Posterior vena cava (tissue), 2 donors: ENCODE data around the gene ARHGDIB. TPM values are rescaled to one million over a fixed set of nuclear protein-coding genes. Genes with fewer than 3 reads are reported as not detected.

Experiments used
- DNase-seq: peaks from one replicate; pipeline ENCODE4 v3.0.0-alpha.2; 2020; ENCODE audit warnings: low spot score
- intact Hi-C, 2 donors: fragments of 100-400 bp; cut with DNase I; formaldehyde crosslinking; loops; one replicate each; pipeline versions ENCODE4 v1.14.1 to v1.14.2; 2022 to 2023
- long read RNA-seq, 2 donors: library from polyadenylated mRNA; unstranded; transcript quantifications; one replicate each; pipeline ENCODE4 v2.0.0, GENCODE V29; 2020 to 2021
- total RNA-seq, 2 donors: library from RNA; stranded (reverse); fragmentation: NEBNext Ultra II Directional; extraction: Animal tissue kit (Norgen Biotek cat#: 25700); gene quantifications; one replicate each; pipeline ENCODE4 v1.2.1, GENCODE V29; 2021
- donor health status: DM: yes; HTN: yes; CAD: no.
- donor health status: DM: yes; HTN: yes; CAD: no.

The ARHGDIB gene
- 100 to 1,000 TPM in 1 of 2 donors, 10 to 100 TPM in 1; 96.6 to 157 TPM for total RNA-seq
- long read RNA-seq, donor 1, transcript ARHGDIB-201 (6 exons, 1,256 nt) = major isoform, 22 of 23 reads
- long read RNA-seq, donor 1, partial matches to known transcripts = 0 of 23 reads
- long read RNA-seq, donor 1, other reads (novel, unspliced or antisense) = 0 of 23 reads
- long read RNA-seq, donor 2, transcript ARHGDIB-201 (6 exons, 1,256 nt) = major isoform, 89 of 100 reads
- long read RNA-seq, donor 2, partial matches to known transcripts = 10 of 100 reads
- long read RNA-seq, donor 2, other reads (novel, unspliced or antisense) = 0 of 100 reads

DNA sequence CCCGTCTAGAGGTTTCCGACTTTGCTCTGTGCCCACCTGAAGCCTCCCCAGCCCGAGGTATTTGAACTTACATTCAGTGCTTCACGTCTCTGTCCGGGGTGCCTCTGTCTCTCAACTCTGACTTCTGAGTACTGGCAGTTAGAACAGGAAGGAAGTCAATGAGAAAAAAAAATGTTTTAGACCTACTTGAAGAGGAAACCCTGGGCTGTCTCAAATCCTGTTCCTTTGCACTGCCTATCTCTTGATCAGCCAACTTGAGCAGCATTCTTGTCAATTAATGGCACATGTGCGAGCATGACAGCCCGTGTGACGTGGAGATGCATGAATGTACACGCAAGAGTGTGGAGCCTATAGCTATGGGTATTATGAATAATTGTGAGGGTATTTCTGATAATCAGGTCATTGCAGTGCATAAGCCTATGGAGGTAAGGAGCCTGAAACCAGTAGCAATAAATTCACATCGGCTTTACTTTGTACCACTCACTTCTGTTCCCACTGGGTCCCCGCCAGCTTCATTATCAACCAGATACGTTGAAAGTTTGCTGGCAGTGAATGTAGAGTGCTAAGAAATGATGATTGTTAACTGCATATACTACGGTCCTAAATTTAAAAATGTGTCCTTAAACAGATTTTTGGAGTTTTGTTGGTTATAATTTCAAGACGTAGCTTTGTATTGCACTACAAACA is at the start of gene ARHGDIB:
Gene ARHGDIB, minus strand, starts transcription at position 136 of the 687 bp plus-strand sequence. CDS start 10,889 bp downstream, outside the sequence.
- no peak for DNase-seq
- intact Hi-C loops = no loop called here

DNA sequence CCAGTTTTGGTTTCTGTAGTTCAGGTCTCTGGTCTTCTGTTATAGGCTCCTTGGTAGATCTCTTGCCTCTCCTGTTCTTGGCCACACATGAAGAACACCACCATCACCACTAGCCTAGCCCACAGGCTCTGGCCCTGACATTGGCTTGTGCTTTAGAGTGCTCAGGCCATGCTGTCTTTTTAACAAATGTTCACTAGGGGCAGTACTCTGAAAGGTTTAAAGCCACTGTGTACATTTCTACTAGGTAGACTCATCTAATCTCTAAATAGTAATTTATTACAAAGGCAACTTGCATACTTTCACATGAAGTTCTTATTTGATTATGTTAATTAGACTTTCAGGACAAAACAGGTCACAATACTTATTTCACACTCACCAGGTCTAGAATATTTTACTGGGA is 49.8 kb upstream of the ARHGDIB start:
- intact Hi-C loops = no loop called here
- DNase-seq = no peak

DNA sequence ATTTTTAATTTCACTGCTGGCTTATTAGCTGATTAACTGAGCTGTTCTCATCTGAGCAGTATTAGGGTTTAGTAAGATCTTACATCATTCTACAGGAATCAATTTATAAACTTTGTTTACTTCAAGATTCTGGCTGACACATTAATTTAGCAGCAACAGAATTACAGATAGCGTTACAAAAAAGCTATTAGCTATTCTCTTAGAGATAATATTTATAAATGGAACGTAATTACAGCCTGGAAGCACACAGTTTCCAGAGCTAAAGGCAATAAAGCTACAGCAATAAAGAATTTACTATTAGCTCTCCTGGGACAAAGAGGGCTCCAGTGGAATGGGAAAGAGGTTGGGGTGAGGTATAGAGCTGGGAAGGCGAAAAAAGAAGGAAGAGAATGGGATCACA is 46.1 kb upstream of the ARHGDIB start:
- no peak for DNase-seq
- intact Hi-C loops = loop anchor here in 1 of 2 donors (10.0 kb wide), 1 partner anchor 217 kb away; the partner anchor contains the start of gene RERG

DNA sequence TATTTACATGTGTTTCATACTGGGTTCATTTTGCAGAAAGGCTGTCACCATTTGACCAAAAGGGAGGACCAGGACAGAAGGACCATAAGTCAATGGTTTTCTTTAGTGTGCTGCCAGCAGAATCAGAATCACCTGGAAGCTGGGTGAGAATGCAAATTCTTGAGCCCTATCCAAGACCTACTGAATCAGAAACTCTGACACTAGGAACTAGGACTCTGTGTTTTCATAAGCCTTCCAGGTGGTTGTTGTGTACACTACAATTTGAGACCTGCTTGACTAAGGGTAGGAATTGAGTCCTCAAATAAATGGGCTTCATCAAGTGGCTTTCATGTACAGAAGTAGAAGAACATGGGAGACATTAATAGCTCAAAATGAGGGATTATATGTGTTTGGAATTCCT is 43.7 kb upstream of the ARHGDIB start:
- no peak for DNase-seq
- intact Hi-C loops = loop anchor here in 1 of 2 donors (10.0 kb wide), 1 partner anchor 220 kb away; the partner anchor contains the start of gene RERG

DNA sequence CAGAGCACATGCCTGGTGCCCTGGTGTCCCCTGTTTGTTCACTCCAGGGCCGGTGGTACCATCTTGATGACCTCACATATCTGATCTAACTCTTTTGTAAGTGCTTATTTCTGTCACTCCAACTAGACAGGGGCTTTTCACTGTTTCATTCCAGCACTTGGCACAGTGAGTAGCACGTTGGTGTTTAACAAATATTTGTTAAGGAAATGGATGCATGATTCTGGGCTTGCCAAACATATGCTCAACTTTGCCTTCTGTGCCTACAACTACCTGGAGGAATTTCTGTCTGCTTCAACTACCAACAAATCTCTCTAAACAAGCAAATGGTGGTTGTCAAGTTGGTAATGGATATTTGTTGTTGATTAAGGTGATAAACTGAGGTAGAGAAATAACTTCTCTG is 43.0 kb upstream of the ARHGDIB start:
- intact Hi-C loops = loop anchor here in 1 of 2 donors (10.0 kb wide), 1 partner anchor 220 kb away; the partner anchor contains the start of gene RERG
- no peak for DNase-seq

DNA sequence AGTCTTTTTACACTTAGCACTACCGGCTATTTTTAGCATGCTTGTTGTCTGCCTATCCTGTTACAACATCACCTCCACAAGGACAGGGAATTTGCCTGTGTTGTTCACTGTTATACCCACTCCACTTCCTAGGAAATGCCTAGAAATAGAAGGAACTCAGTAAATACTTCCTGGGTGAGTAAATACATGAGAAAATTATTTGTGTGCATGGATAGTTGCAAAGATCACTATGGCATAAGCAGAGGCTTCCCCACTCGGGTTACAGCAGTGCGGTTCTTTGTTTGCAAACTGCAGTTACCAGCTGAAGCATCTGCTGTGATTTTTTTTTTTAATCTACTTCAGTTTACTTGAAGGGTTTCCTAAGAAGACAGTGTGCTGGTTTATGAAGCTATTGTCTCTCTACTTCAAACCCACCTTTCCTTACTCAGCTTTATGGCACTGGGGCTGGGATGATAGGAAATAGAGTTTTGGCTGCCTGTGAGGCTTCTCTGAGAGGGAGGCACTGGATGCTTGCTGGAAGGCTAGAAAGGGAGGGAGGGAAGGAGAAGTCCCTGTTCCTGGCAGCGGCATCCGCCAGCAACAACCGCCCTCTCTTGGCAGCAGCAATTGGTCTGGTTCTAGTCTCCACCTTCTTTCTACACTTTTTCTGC is 40.5 kb upstream of the ARHGDIB start:
- intact Hi-C loops = loop anchor here in 1 of 2 donors (10.0 kb wide), 1 partner anchor 223 kb away; the partner anchor contains the start of gene RERG

DNA sequence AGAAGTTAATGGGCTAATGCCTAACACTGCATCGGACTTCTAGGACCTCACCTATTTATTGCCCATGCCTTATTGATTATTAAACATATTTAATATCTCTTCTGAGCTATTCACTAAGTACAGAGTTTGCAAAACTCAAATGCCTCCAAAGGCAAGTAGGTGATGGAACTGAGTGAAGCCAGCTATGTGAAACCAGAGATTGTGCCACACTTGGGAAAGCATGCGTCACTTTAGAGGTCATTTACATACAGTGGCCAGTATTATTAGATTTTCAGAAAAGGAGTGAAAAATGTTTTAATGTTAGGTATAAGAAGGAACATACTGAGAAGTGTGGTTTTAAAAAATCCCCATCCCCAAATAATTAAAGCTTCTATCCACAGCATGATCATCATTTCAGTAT is 39.2 kb upstream of the ARHGDIB start:
- intact Hi-C loops = loop anchor here in 1 of 2 donors (10.0 kb wide), 1 partner anchor 224 kb away; the partner anchor contains the start of gene RERG
- DNase-seq = no peak

More for the DNA sequence above, 40.5 kb upstream of the ARHGDIB start:
- DNase-seq = peak; percentile 87

DNA sequence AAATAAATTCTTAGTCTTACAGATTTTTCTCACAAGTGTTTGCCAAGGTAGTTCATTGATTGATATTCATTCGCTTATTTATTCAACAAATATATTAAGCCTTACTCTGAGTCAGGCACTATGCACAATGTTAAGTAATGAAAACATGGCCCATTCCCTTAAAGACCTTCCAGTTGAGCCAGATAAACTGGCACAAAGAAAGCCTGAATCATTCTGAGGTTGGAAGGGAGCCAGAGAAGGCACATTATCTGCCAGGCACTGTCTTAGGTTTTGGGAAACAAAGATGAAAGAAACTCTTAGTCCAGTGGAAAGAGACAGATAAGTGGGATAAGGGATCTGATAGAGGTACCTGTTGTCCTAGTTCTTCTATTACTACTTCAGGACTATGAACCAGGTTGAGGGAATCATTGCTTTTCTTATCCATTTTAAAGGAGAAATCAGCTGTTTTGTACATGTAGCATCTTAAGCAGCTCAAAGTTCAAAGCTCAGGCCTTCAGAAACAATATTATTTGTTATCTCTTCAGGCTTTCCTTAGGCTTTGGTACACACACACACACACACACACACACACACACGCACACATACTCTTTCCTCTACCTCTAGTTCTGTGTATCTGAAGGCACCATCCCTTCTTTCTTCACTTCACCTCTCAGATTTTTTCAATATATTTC is 38.4 kb upstream of the ARHGDIB start:
- DNase-seq = no peak
- intact Hi-C loops = loop anchor here (5.0 to 10.0 kb wide), 3 partner anchors 158 to 275 kb away; partner anchors contain the start of genes ART4 (in 1 of the 2) and RERG (in 1 of the 2)

DNA sequence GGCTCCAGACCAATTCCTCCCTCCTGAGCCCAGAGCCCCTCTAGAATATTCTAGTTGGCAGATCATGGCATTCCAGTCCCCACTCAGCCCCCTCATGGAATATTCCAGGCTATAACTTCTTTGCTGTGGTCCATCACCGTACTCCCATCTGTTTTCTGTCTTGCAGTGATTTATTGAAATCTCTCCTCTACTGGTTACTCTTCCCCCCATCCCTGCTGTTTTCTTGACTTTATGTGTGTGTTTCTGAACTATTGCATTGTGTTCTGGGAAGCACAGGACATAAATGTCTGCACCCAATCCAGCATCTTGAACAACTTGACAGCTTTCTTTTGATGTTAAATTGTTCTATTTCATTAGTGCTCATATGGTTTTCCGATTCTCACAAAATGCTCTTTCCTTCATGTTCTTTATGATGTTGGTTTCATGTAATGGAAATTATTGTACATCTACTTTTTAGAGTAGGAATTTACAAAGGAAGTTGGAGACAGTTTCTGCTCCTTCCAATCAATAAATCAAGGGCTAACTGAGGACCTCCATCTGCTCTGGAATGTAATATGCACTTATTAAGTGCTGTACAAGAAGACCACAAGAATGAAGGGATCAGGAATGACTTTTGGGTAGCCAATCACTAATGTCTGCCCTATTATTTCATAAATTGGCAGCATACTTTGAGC is 37.8 kb upstream of the ARHGDIB start:
- intact Hi-C loops = loop anchor here (5.0 to 10.0 kb wide), 2 partner anchors 157 to 276 kb away; partner anchors contain the start of gene ART4 (in 1 of the 2)
- no peak for DNase-seq

DNA sequence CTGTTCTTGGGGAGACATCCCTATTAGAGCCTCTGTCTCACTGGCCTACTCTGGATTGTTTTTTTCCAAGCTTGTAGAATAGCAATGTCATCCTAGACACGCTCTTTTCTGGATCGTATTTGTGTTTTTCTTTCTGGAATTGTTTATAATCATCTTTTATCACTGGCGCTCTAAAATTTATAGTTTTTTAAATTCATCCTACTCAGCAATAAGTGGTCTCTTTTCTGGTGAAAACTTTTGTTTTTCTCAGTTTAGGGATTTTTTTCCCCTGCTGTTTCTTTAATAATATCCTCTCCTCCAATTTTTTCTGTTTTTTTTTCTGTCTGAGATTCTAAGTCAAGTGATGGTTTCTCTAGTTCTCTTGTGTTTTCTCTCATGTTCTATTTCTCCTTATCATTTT is 36.6 kb upstream of the ARHGDIB start:
- intact Hi-C loops = loop anchor here (5.0 to 10.0 kb wide), 2 partner anchors 156 to 277 kb away; partner anchors contain the start of gene ART4 (in 1 of the 2)
- DNase-seq = no peak

DNA sequence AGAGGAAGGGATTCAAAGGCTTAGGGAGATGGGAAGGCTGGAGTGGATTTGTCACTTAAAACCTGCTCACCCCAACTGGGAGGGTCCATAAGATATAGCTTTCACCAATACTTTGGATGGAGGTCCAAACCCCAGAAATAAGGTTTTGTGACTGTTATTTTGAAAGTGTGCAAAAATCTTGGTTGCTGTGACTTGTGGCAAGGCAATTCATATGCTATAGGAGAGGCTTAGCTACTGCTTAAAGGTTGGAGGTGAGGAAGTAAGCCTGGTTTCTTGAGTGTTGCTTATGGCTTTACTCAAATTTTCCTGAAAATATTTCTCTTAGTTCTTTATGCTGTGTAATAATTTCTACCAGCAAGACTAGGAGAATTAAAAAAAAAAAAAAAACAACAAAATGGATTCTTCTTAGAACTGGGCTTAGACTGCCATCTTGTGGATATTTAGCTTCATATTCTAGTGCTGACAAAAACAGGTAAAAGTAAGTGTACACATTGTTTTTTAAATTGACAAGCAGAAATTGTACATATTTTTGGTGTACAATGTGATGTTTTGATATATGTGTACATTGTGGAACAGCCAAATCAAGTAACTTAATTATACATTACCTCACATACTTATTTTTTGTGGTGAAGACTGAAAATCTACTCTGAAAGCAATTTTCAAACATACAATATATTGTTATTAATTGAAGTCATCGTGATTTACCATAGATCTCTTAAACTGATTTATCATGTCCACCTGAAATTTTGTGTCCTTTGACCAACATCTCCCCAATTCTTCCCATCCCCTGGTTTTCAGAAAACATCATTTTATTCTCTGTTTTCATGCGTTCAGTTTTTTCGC is 34.4 kb upstream of the ARHGDIB start:
- intact Hi-C loops = loop anchor here (5.0 to 10.0 kb wide), 2 partner anchors 154 to 279 kb away; partner anchors contain the start of gene ART4 (in 1 of the 2)
- DNase-seq = no peak

DNA sequence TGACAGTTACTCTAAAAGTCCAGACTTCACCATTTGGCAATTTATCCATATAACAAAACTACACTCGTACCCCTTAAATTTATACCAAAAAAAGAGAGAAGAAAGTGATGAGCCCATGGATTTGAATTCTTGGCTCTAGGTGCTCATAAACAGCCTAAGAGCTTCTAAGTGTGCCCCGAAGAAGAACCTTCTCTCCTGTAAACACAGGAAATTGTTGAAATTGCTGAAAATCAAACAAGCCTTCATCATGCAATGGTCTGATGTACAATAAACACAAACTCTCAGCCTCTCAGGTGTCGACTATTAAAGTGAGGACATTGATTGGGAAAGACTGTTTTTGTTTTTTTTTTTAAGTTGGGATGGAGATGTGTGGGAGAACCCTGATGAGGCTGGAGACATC is 33.2 kb upstream of the ARHGDIB start:
- no peak for DNase-seq
- intact Hi-C loops = loop anchor here (5.0 to 10.0 kb wide), 3 partner anchors 147 to 280 kb away; partner anchors contain the start of gene ART4 (in 1 of the 2)

DNA sequence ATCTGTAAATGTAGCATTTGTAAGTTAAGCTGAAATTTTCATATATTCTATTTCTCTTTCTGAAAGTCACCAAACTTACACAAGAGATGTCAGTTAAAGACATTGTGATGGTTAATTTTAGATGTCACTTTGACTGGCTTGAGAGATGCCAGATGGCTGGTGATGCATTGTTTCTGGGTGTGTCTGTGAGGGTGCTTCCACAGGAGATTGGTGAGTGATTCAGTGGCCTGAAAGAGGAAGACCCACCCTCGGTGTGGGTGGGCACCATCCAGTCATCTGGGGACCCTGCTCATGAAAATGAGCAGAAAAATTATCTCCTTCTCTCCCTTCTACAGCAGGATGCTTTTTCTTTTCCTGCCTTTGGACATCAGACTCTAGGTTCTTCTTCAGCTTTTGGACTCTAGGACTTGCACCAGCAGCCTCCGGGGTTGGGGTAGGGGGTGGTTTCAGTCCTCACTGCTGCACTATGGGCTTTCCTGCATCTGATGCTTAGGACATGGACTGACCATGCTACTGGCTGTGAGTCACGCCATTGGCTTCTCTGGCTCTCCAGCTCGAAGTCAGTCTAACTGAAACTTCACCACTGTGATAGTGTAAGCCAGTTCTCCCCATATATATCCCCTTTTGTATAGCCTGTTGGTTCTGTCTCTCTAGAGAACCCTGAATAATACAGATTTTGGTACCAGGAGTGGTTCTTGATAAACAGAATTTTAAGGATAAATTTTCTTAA is 32.3 kb upstream of the ARHGDIB start:
- intact Hi-C loops = loop anchor here in 1 of 2 donors (5.0 to 10.0 kb wide), 2 partner anchors 146 to 281 kb away; no protein-coding TSS in a partner anchor
- no peak for DNase-seq

DNA sequence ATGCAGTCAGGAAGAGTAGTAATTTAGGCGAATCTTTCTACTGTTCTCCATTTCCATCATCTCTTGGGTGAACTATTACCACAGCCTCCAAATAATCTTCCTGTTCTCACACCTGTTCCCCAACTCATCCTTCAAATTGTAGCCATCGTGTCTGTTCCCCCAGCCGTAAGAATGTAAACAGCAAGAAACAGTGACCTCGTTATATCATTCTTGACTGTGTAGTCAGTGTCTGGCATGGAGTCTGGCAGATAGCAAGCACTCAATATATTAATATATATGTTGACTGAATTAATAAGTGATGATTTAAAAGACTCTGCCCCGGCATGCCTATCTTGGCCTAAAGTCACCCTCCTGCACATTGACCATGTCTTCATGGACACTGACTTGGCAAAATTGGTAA is 31.7 kb upstream of the ARHGDIB start:
- DNase-seq = no peak
- intact Hi-C loops = loop anchor here in 1 of 2 donors (5.0 to 10.0 kb wide), 2 partner anchors 146 to 282 kb away; no protein-coding TSS in a partner anchor

DNA sequence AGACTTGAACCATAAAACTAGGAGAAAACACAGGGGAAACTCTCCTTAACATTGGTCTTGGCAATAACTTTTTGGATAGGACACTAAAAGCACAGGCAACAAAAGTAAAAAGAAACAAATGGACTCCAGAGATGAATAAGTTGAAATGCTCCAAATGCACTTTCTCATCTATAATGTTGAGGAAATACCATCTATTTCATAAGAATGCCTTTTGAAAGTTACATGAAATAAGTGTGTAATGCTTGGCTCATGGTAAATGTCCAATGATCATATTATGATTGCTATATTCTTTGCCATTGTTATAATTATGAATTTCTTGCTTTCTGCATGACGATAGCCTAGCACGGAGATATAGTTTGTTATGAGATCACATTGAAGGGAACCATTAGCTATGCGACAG is 31.3 kb upstream of the ARHGDIB start:
- no peak for DNase-seq
- intact Hi-C loops = loop anchor here in 1 of 2 donors (5.0 to 10.0 kb wide), 2 partner anchors 145 to 282 kb away; no protein-coding TSS in a partner anchor

DNA sequence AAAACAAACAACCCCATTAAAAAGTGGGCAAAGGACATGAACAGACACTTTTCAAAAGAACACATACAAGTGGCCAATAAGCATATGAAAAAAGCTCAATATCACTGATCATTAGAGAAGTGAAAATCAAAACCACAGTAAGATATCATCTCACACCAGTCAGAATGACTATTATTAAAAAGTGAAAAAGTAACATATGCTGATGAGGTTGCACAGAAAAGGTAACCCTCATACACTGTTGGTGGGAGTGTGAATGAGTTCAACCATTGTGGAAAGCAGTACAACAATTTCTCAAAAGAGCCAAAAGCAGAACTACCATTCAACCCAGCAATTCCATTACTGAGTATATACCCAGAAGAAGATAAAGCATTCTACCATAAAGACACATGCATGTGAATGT is 29.7 kb upstream of the ARHGDIB start:
- intact Hi-C loops = loop anchor here in 1 of 2 donors (5.0 to 10.0 kb wide), 2 partner anchors 144 to 284 kb away; no protein-coding TSS in a partner anchor
- no peak for DNase-seq
